ENCODE measurements around the gene GPR180.

DNA sequence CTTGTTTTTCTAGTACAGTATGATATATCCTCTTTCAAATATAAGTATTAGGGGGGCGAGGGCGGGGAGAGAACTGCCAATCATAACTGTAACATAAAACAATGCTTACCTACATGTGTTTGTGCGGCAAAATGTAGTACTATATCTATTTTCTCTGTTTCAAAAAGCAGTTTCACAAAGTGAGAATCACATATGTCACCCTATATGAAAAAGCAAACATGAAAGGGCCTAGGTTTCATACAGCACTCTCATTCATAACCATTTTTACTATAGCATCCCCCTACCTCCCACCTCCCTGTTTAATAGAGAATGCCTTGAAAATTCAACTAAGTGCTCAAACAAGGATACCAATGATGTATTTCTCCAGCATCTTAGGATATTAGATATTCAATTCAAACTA is 10.9 kb upstream of the GPR180 start:
- TF ChIP-seq, protein P1, sequence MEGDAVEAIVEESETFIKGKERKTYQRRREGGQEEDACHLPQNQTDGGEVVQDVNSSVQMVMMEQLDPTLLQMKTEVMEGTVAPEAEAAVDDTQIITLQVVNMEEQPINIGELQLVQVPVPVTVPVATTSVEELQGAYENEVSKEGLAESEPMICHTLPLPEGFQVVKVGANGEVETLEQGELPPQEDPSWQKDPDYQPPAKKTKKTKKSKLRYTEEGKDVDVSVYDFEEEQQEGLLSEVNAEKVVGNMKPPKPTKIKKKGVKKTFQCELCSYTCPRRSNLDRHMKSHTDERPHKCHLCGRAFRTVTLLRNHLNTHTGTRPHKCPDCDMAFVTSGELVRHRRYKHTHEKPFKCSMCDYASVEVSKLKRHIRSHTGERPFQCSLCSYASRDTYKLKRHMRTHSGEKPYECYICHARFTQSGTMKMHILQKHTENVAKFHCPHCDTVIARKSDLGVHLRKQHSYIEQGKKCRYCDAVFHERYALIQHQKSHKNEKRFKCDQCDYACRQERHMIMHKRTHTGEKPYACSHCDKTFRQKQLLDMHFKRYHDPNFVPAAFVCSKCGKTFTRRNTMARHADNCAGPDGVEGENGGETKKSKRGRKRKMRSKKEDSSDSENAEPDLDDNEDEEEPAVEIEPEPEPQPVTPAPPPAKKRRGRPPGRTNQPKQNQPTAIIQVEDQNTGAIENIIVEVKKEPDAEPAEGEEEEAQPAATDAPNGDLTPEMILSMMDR (conservative IDR thresholded peaks at IDR 0.05) = no peak
- TF ChIP-seq EZH2 (IDR thresholded peaks at IDR 0.05; ENCODE audit: low read depth) = no peak

Data from PC-9 (cell line).